Measurements from ENCODE around the gene SCARF2.

GRCh38 chr22:20442485-20443284 is 5.1 kb upstream of the SCARF2 start:
- TF ChIP-seq GATA2 (IDR thresholded peaks at IDR 0.05; ENCODE audit: low read depth, low read length) = no peak
- TF ChIP-seq GATA3 (IDR thresholded peaks at IDR 0.05; ENCODE audit: low read depth, low read length) = no peak
